Stimulated activated CD8-positive, alpha-beta memory T cell treated with anti-CD3 and anti-CD28 coated beads, Interleukin-12 subunit alpha, Interleukin-12 subunit beta, amount 100 ng/mL, for 24 hours (primary cell): ENCODE data around the gene GUCA1A.
"Not testable (repeated sequence)": the region's sequence is repeated elsewhere in the genome, so short reads cannot be mapped to it uniquely, and the experiment has no call there.

Experiments used
- DNase-seq: peaks from one replicate; pipeline ENCODE4 v3.0.0-alpha.2; 2020; ENCODE audit errors: extremely low read depth

GUCA1A gene

GRCh38 chr6:42177514-42178364 is 4.6 kb downstream of the GUCA1A start:
- DNase-seq: no peak

GRCh38 chr6:42179261-42179944 is 6.2 kb downstream of the GUCA1A start:
- no peak for DNase-seq

- DNase-seq: no peak
These were observed 6.8 kb downstream of the GUCA1A start for GRCh38 chr6:42179945-42180313.

GRCh38 chr6:42182101-42182500 is 8.9 kb downstream of the GUCA1A start:
- no peak for DNase-seq

GRCh38 chr6:42184475-42184874 is 11.3 kb downstream of the GUCA1A start:
- DNase-seq: no peak

GRCh38 chr6:42185597-42185996 is 12.4 kb downstream of the GUCA1A start:
- no peak for DNase-seq

- no peak for DNase-seq
These were observed 15.2 kb downstream of the GUCA1A start for GRCh38 chr6:42188406-42188805.

- DNase-seq: no peak
These were observed 17.5 kb downstream of the GUCA1A start for GRCh38 chr6:42190554-42191183.

- not testable (repeated sequence) for DNase-seq
These were observed 19.2 kb downstream of the GUCA1A start for GRCh38 chr6:42192385-42192784.

GRCh38 chr6:42193491-42193894 is 20.3 kb downstream of the GUCA1A start:
- DNase-seq: no peak

- DNase-seq: no peak
These were observed 20.9 kb downstream of the GUCA1A start for GRCh38 chr6:42194056-42194455.

GRCh38 chr6:42195415-42195814 is 22.3 kb downstream of the GUCA1A start:
- no peak for DNase-seq

- no peak for DNase-seq
These were observed 24.6 kb downstream of the GUCA1A start for GRCh38 chr6:42197555-42198362.

GRCh38 chr6:42199106-42199981 is 26.2 kb downstream of the GUCA1A start:
- DNase-seq: no peak

GRCh38 chr6:42200035-42200434 is 26.9 kb downstream of the GUCA1A start:
- no peak for DNase-seq

- DNase-seq: no peak
These were observed 28.2 kb downstream of the GUCA1A start for GRCh38 chr6:42201382-42201781.

- DNase-seq: not testable (repeated sequence)
These were observed 29.2 kb downstream of the GUCA1A start for GRCh38 chr6:42202131-42202915.

- no peak for DNase-seq
These were observed 30.0 kb downstream of the GUCA1A start for GRCh38 chr6:42203183-42203582.

- DNase-seq: no peak
These were observed 31.7 kb downstream of the GUCA1A start for GRCh38 chr6:42204768-42205282.

- DNase-seq: not testable (repeated sequence)
These were observed 34.4 kb downstream of the GUCA1A start for GRCh38 chr6:42207559-42207958.
